WTC11 (cell line): Measurements from ENCODE around the gene PPP2R5E. TPM values are rescaled to one million over a fixed set of nuclear protein-coding genes. Genes with fewer than 3 reads are reported as not detected.

Source experiments
- ATAC-seq: fragments of 200-7000 bp; cut with Tn5 transposase; 2 replicates; pipeline ENCODE4 v1.10.0; 2021; ENCODE audit warnings: mild to moderate bottlenecking, moderate library complexity
- CTCF ChIA-PET: fragments of 300-600 bp; sonication (Branson Sonifier 250); formaldehyde crosslinking; loops from one replicate; lab custom pipeline; 2021; ENCODE audit warnings: antibody characterized with exemption; lab: Charles Lee
- POLR2A ChIA-PET: fragments of 350-600 bp; sonication (Branson Sonifier 250); formaldehyde crosslinking; loops from one replicate; lab custom pipeline; 2021; ENCODE audit warnings: antibody characterized with exemption; lab: Charles Lee
- DNase-seq: peaks from one replicate; pipeline ENCODE4 v3.0.0; 2021; ENCODE audit warnings: low spot score
- H3K27ac Mint-ChIP-seq: 2 replicates; pipeline ENCODE4 v1.8.0; 2021; ENCODE audit warnings: mixed read lengths
- H3K27me3 Mint-ChIP-seq: 2 replicates; pipeline ENCODE4 v1.8.0; 2021; ENCODE audit warnings: low read depth, mild to moderate bottlenecking, moderate library complexity, mixed read lengths
- H3K36me3 Mint-ChIP-seq: 2 replicates; pipeline ENCODE4 v1.8.0; 2021; ENCODE audit warnings: mixed read lengths
- H3K4me1 Mint-ChIP-seq: 2 replicates; pipeline ENCODE4 v1.8.0; 2022; ENCODE audit warnings: mixed read lengths
- H3K4me3 Mint-ChIP-seq: 2 replicates; pipeline ENCODE4 v1.8.0; 2021; ENCODE audit warnings: mild to moderate bottlenecking, moderate library complexity, mixed read lengths
- H3K9me3 Mint-ChIP-seq: 2 replicates; pipeline ENCODE4 v1.8.0; 2021; ENCODE audit warnings: mixed read lengths
- ATF1 ChIP-seq: sonication (generic); formaldehyde crosslinking; IDR thresholded peaks from 2 replicates; pipeline ENCODE4 v1.8.1; 2023; ENCODE audit warnings: mild to moderate bottlenecking, moderate library complexity, missing genetic modification reagents
- CBFB ChIP-seq: sonication (generic); formaldehyde crosslinking; IDR thresholded peaks from 2 replicates; pipeline ENCODE4 v1.8.1; 2022; ENCODE audit warnings: mild to moderate bottlenecking, low read depth, missing genetic modification reagents
- CREB1 ChIP-seq: sonication (generic); formaldehyde crosslinking; IDR thresholded peaks from 2 replicates; pipeline ENCODE4 v1.8.0; 2023; ENCODE audit warnings: mild to moderate bottlenecking, missing genetic modification reagents
- ELF4 ChIP-seq: sonication (generic); formaldehyde crosslinking; IDR thresholded peaks from 2 replicates; pipeline ENCODE4 v1.8.1; 2022; ENCODE audit warnings: low read depth, mild to moderate bottlenecking, moderate library complexity, missing genetic modification reagents
- EMX1 ChIP-seq: fragments of 250-450 bp; sonication (Bioruptor Pico); IDR thresholded peaks from 2 replicates; pipeline ENCODE4 v1.8.0; 2021; ENCODE audit warnings: mild to moderate bottlenecking
- ETV6 ChIP-seq: sonication (generic); formaldehyde crosslinking; IDR thresholded peaks from 2 replicates; pipeline ENCODE4 v1.8.1; 2022; ENCODE audit warnings: mild to moderate bottlenecking, missing genetic modification reagents
- FOXK1 ChIP-seq: sonication (generic); formaldehyde crosslinking; IDR thresholded peaks from 2 replicates; pipeline ENCODE4 v1.8.0; 2022; ENCODE audit warnings: mild to moderate bottlenecking, moderate library complexity, missing genetic modification reagents
- FOXP1 ChIP-seq: sonication (generic); formaldehyde crosslinking; IDR thresholded peaks from 2 replicates; pipeline ENCODE4 v1.8.0; 2022; ENCODE audit warnings: missing genetic modification reagents, mild to moderate bottlenecking, moderate library complexity, borderline replicate concordance
- GABPB1 ChIP-seq: sonication (generic); formaldehyde crosslinking; IDR thresholded peaks from 2 replicates; pipeline ENCODE4 v1.8.1; 2023; ENCODE audit warnings: mild to moderate bottlenecking, missing genetic modification reagents
- JAZF1 ChIP-seq: fragments of 250-450 bp; sonication (Bioruptor Pico); IDR thresholded peaks from 2 replicates; pipeline ENCODE4 v1.9.0; 2021; ENCODE audit warnings: moderate library complexity, mild to moderate bottlenecking, inconsistent platforms
- KAT7 ChIP-seq: sonication (generic); formaldehyde crosslinking; IDR thresholded peaks from 2 replicates; pipeline ENCODE4 v1.8.1; 2023; ENCODE audit warnings: missing genetic modification reagents, mild to moderate bottlenecking, borderline replicate concordance
- MXD4 ChIP-seq: fragments of 250-450 bp; sonication (Bioruptor Pico); IDR thresholded peaks from 2 replicates; pipeline ENCODE4 v1.8.0; 2021; ENCODE audit warnings: mild to moderate bottlenecking, moderate library complexity, borderline replicate concordance
- NFYB ChIP-seq: sonication (generic); formaldehyde crosslinking; conservative IDR thresholded peaks from 2 replicates; pipeline ENCODE4 v1.8.0; 2022; ENCODE audit warnings: low read depth, missing genetic modification reagents
- NR1H2 ChIP-seq: sonication (generic); formaldehyde crosslinking; IDR thresholded peaks from 2 replicates; pipeline ENCODE4 v1.9.0; 2021; ENCODE audit warnings: mild to moderate bottlenecking, moderate library complexity, missing genetic modification reagents
- NR3C1 ChIP-seq: sonication (generic); formaldehyde crosslinking; conservative IDR thresholded peaks from 2 replicates; pipeline ENCODE4 v1.8.1; 2023; ENCODE audit warnings: low read depth, mild to moderate bottlenecking, missing genetic modification reagents
- PRRX2 ChIP-seq: fragments of 250-450 bp; sonication (Bioruptor Pico); IDR thresholded peaks from 2 replicates; pipeline ENCODE4 v1.8.0; 2021; ENCODE audit warnings: mild to moderate bottlenecking
- RELA ChIP-seq: sonication (generic); formaldehyde crosslinking; IDR thresholded peaks from 2 replicates; pipeline ENCODE4 v1.8.1; 2022; ENCODE audit warnings: missing genetic modification reagents, mild to moderate bottlenecking, borderline replicate concordance
- SMAD3 ChIP-seq: sonication (generic); formaldehyde crosslinking; IDR thresholded peaks from 2 replicates; pipeline ENCODE4 v1.8.0; 2022; ENCODE audit warnings: missing genetic modification reagents, mild to moderate bottlenecking, borderline replicate concordance
- ZBTB21 ChIP-seq: sonication (generic); formaldehyde crosslinking; IDR thresholded peaks from 2 replicates; pipeline ENCODE4 v1.8.1; 2023; ENCODE audit warnings: mild to moderate bottlenecking, missing genetic modification reagents, borderline replicate concordance
- ZNF232 ChIP-seq: sonication (generic); formaldehyde crosslinking; IDR thresholded peaks from 2 replicates; pipeline ENCODE4 v1.8.0; 2022; ENCODE audit warnings: mild to moderate bottlenecking, missing genetic modification reagents
- ZNF671 ChIP-seq: fragments of 250-450 bp; sonication (Bioruptor Pico); IDR thresholded peaks from 2 replicates; pipeline ENCODE4 v1.8.0; 2021; ENCODE audit warnings: mild to moderate bottlenecking
- total RNA-seq: library from RNA; stranded (reverse); gene quantifications from 3 replicates; pipeline ENCODE4 v1.2.3, GENCODE V29; 2021
- TF ChIP-seq, protein P1 (sequence below): sonication (generic); formaldehyde crosslinking; IDR thresholded peaks from 2 replicates; pipeline ENCODE4 v1.8.0; 2023; ENCODE audit warnings: missing genetic modification reagents
- TF ChIP-seq, protein P2 (sequence below): fragments of 250-450 bp; sonication (Bioruptor Pico); IDR thresholded peaks from 2 replicates; pipeline ENCODE4 v1.9.0; 2021; ENCODE audit warnings: mild to moderate bottlenecking
- TF ChIP-seq, protein P3 (sequence below): sonication (generic); formaldehyde crosslinking; IDR thresholded peaks from 2 replicates; pipeline ENCODE4 v1.8.1; 2023; ENCODE audit warnings: mild to moderate bottlenecking, missing genetic modification reagents
- TF ChIP-seq, protein P4 (sequence below): sonication (generic); formaldehyde crosslinking; IDR thresholded peaks from 2 replicates; pipeline ENCODE4 v1.8.1; 2023; ENCODE audit warnings: mild to moderate bottlenecking, missing genetic modification reagents, moderate library complexity
- TF ChIP-seq, protein P5 (sequence below): sonication (generic); formaldehyde crosslinking; IDR thresholded peaks from 2 replicates; pipeline ENCODE4 v1.8.0; 2022; ENCODE audit warnings: mild to moderate bottlenecking, missing genetic modification reagents
- TF ChIP-seq, protein P6 (sequence below): sonication (generic); formaldehyde crosslinking; IDR thresholded peaks from 2 replicates; pipeline ENCODE4 v1.8.0; 2023; ENCODE audit warnings: mild to moderate bottlenecking, missing genetic modification reagents
- TF ChIP-seq, protein P7 (sequence below): sonication (generic); formaldehyde crosslinking; IDR thresholded peaks from 2 replicates; pipeline ENCODE4 v1.8.0; 2022; ENCODE audit warnings: mild to moderate bottlenecking, missing genetic modification reagents

Gene PPP2R5E
- total RNA-seq, 1 experiment from 2014 or later: 59.0 TPM

DNA sequence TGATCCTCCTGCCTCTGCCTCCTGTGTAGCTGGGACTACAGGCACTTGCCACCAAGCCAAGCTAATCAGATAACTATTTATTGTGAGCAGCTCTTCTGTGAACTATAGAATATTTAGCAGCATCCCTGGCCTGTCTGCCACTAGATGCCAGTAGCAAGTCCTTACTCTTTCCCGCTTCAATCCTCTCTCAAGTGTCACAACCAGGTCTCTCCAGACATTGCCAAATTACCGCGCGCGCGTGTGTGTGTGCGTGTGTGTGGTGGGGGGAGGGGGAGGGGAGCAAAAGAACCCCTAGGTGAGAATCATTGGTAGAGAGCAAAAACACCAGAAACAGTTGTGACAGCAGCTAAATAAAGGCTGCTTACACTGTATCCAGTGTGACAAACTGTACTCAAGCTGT, 49.9 kb downstream of the PPP2R5E start:
- Mint-ChIP-seq H3K27ac (0 out of 2 replicates have a peak overlapping the region, but pooled peaks have one; percentile 44), H3K36me3 (no peaks in the 10 kb centered on the region), H3K4me3 (no peak overlapping the region), H3K4me1 (peaks cover 32% of the 10 kb centered on the region), H3K9me3 (no peaks in the 10 kb centered on the region), H3K27me3 (no peaks in the 10 kb centered on the region)
- TF ChIP-seq ETV6 (CRISPR knock-in tag) (no peak), ATF1 (no peak), ZNF232 (CRISPR knock-in tag) (no peak), FOXK1 (CRISPR knock-in tag) (no peak), FOXP1 (no peak), PRRX2 (no peak), ZNF671 (no peak), RELA (no peak), MXD4 (CRISPR knock-in tag) (no peak), JAZF1 (CRISPR knock-in tag) (no peak)
- TF ChIP-seq, protein P1, sequence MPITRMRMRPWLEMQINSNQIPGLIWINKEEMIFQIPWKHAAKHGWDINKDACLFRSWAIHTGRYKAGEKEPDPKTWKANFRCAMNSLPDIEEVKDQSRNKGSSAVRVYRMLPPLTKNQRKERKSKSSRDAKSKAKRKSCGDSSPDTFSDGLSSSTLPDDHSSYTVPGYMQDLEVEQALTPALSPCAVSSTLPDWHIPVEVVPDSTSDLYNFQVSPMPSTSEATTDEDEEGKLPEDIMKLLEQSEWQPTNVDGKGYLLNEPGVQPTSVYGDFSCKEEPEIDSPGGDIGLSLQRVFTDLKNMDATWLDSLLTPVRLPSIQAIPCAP (CRISPR knock-in tag): no peak
- TF ChIP-seq, protein P2, sequence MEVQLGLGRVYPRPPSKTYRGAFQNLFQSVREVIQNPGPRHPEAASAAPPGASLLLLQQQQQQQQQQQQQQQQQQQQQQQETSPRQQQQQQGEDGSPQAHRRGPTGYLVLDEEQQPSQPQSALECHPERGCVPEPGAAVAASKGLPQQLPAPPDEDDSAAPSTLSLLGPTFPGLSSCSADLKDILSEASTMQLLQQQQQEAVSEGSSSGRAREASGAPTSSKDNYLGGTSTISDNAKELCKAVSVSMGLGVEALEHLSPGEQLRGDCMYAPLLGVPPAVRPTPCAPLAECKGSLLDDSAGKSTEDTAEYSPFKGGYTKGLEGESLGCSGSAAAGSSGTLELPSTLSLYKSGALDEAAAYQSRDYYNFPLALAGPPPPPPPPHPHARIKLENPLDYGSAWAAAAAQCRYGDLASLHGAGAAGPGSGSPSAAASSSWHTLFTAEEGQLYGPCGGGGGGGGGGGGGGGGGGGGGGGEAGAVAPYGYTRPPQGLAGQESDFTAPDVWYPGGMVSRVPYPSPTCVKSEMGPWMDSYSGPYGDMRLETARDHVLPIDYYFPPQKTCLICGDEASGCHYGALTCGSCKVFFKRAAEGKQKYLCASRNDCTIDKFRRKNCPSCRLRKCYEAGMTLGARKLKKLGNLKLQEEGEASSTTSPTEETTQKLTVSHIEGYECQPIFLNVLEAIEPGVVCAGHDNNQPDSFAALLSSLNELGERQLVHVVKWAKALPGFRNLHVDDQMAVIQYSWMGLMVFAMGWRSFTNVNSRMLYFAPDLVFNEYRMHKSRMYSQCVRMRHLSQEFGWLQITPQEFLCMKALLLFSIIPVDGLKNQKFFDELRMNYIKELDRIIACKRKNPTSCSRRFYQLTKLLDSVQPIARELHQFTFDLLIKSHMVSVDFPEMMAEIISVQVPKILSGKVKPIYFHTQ: no peak
- TF ChIP-seq, protein P3, sequence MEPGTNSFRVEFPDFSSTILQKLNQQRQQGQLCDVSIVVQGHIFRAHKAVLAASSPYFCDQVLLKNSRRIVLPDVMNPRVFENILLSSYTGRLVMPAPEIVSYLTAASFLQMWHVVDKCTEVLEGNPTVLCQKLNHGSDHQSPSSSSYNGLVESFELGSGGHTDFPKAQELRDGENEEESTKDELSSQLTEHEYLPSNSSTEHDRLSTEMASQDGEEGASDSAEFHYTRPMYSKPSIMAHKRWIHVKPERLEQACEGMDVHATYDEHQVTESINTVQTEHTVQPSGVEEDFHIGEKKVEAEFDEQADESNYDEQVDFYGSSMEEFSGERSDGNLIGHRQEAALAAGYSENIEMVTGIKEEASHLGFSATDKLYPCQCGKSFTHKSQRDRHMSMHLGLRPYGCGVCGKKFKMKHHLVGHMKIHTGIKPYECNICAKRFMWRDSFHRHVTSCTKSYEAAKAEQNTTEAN (CRISPR knock-in tag): no peak
- TF ChIP-seq, protein P4, sequence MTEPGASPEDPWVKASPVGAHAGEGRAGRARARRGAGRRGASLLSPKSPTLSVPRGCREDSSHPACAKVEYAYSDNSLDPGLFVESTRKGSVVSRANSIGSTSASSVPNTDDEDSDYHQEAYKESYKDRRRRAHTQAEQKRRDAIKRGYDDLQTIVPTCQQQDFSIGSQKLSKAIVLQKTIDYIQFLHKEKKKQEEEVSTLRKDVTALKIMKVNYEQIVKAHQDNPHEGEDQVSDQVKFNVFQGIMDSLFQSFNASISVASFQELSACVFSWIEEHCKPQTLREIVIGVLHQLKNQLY (CRISPR knock-in tag): no peak
- TF ChIP-seq, protein P5, sequence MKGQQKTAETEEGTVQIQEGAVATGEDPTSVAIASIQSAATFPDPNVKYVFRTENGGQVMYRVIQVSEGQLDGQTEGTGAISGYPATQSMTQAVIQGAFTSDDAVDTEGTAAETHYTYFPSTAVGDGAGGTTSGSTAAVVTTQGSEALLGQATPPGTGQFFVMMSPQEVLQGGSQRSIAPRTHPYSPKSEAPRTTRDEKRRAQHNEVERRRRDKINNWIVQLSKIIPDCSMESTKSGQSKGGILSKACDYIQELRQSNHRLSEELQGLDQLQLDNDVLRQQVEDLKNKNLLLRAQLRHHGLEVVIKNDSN (CRISPR knock-in tag): no peak
- ChIA-PET CTCF (interaction anchor here (0.7 to 1.6 kb wide), 5 partner anchors 9 to 186 kb away, joined by 3 to 6 read pairs (median 3); partner anchors contain the start of gene PPP2R5E), POLR2A (interaction anchor here (1.5 kb wide), 1 partner anchor 50 kb away, joined by 4 read pairs; the partner anchor contains the start of gene PPP2R5E)
- DNase-seq (no peak), ATAC-seq (peak; percentile 85)

DNA sequence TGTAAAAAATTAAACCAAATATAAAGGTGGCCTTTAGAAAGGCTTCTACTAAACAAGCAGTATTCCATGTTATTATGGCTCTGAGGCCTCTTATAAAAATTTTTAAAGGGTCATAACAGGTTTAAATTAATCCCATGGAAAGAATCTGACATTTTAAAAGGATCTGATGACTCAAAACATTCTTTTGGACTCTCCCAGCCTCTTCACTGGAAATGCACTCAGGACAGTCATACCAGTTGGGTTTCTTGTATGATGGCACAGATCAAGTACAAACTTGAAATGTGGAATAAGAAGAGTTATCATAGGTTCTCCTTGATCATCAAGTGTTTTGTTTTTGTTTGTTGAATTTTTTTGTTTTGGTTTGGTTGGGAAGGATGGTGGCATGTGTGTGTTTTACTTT, 50.8 kb downstream of the PPP2R5E start:
- peak overlapping the region; percentile 86 for H3K27ac Mint-ChIP-seq
- peaks cover 35% of the 10 kb centered on the region for H3K4me1 Mint-ChIP-seq
- DNase-seq: no peak
- no peaks in the 10 kb centered on the region for H3K27me3 Mint-ChIP-seq
- ChIA-PET POLR2A (interaction anchor here (1.5 kb wide), 1 partner anchor 51 kb away, joined by 4 read pairs; the partner anchor contains the start of gene PPP2R5E), CTCF (interaction anchor here (1.0 to 1.6 kb wide), 2 partner anchors 23 to 103 kb away, joined by 3 to 6 read pairs; no protein-coding TSS in a partner anchor)
- no peaks in the 10 kb centered on the region for H3K9me3 Mint-ChIP-seq
- no peaks in the 10 kb centered on the region for H3K36me3 Mint-ChIP-seq
- no peak overlapping the region for H3K4me3 Mint-ChIP-seq
- ATAC-seq: no peak
- TF ChIP-seq, protein P6, sequence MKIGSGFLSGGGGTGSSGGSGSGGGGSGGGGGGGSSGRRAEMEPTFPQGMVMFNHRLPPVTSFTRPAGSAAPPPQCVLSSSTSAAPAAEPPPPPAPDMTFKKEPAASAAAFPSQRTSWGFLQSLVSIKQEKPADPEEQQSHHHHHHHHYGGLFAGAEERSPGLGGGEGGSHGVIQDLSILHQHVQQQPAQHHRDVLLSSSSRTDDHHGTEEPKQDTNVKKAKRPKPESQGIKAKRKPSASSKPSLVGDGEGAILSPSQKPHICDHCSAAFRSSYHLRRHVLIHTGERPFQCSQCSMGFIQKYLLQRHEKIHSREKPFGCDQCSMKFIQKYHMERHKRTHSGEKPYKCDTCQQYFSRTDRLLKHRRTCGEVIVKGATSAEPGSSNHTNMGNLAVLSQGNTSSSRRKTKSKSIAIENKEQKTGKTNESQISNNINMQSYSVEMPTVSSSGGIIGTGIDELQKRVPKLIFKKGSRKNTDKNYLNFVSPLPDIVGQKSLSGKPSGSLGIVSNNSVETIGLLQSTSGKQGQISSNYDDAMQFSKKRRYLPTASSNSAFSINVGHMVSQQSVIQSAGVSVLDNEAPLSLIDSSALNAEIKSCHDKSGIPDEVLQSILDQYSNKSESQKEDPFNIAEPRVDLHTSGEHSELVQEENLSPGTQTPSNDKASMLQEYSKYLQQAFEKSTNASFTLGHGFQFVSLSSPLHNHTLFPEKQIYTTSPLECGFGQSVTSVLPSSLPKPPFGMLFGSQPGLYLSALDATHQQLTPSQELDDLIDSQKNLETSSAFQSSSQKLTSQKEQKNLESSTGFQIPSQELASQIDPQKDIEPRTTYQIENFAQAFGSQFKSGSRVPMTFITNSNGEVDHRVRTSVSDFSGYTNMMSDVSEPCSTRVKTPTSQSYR (CRISPR knock-in tag): no peak
- TF ChIP-seq ELF4 (CRISPR knock-in tag): no peak
- no peak for TF ChIP-seq FOXP1
- no peak for TF ChIP-seq CREB1 (CRISPR knock-in tag)
- TF ChIP-seq, protein P7, sequence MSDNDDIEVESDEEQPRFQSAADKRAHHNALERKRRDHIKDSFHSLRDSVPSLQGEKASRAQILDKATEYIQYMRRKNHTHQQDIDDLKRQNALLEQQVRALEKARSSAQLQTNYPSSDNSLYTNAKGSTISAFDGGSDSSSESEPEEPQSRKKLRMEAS (CRISPR knock-in tag): no peak
- no peak for TF ChIP-seq NR1H2
- TF ChIP-seq EMX1 (CRISPR knock-in tag): no peak
- TF ChIP-seq NR3C1 (CRISPR knock-in tag): no peak
- TF ChIP-seq NFYB (CRISPR knock-in tag): no peak
- no peak for TF ChIP-seq ZBTB21
- TF ChIP-seq CBFB (CRISPR knock-in tag): no peak
- no peak for TF ChIP-seq GABPB1 (CRISPR knock-in tag)
- no peak for TF ChIP-seq KAT7 (CRISPR knock-in tag)
- TF ChIP-seq SMAD3 (CRISPR knock-in tag): no peak
